Astrocyte (in vitro differentiated cells and primary cell): Measurements from ENCODE around the gene NOL8.

Experiments
- EZH2 ChIP-seq: IDR thresholded peaks from 2 replicates; pipeline ENCODE4 v1.6.1; 2012; ENCODE audit warnings: mild to moderate bottlenecking, low read length, inconsistent platforms; ENCODE audit not compliant: insufficient read depth
- TF ChIP-seq, protein P1 (sequence below): IDR thresholded peaks from 2 replicates; pipeline ENCODE4 v1.5.1; 2011; ENCODE audit warnings: low read depth, mild to moderate bottlenecking, inconsistent platforms, low read length, moderate library complexity; ENCODE audit not compliant: insufficient read depth

DNA sequence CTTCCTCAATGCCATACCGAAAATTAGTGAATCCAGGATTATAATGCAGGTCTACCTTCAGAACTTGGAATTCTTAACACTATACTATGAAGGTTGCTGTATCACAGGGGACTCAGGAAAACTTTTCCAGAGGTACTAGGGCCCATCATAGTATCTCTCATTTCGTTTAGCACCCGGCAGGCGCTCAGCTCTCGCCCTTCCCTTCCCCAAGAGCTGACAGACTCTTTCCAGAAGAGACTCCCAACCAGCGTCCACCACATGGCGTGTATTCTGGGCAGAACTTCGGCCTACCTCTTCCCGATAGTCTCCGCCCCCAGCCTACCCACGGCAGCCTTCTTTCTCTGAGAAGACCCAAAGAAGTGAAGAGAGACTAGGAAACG is 271 bp downstream of the NOL8 start:
- no peak for TF ChIP-seq EZH2
- TF ChIP-seq, protein P1, sequence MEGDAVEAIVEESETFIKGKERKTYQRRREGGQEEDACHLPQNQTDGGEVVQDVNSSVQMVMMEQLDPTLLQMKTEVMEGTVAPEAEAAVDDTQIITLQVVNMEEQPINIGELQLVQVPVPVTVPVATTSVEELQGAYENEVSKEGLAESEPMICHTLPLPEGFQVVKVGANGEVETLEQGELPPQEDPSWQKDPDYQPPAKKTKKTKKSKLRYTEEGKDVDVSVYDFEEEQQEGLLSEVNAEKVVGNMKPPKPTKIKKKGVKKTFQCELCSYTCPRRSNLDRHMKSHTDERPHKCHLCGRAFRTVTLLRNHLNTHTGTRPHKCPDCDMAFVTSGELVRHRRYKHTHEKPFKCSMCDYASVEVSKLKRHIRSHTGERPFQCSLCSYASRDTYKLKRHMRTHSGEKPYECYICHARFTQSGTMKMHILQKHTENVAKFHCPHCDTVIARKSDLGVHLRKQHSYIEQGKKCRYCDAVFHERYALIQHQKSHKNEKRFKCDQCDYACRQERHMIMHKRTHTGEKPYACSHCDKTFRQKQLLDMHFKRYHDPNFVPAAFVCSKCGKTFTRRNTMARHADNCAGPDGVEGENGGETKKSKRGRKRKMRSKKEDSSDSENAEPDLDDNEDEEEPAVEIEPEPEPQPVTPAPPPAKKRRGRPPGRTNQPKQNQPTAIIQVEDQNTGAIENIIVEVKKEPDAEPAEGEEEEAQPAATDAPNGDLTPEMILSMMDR: no peak
